SK-N-SH (cell line): ENCODE data around the gene RFX5. TPM values are rescaled to one million over a fixed set of nuclear protein-coding genes. Genes with fewer than 3 reads are reported as not detected.

ENCODE experiments used
- CTCF ChIA-PET: fragments of 300-600, 350-600 bp; formaldehyde crosslinking; extraction: SDS; loops from one replicate; lab custom pipeline; 2021; lab: Yijun Ruan, JAX
- POLR2A ChIA-PET: fragments of 350-600 bp; sonication (Branson Sonifier 250); formaldehyde crosslinking; extraction: SDS; loops from one replicate; lab custom pipeline; 2020; ENCODE audit warnings: antibody characterized with exemption, inconsistent platforms; lab: Yijun Ruan, JAX
- DNase-seq: peaks from one replicate; pipeline ENCODE4 v3.0.0; 2012
- H2AFZ ChIP-seq: fragments of 200-600 bp; sonication (generic); 2 replicates; pipeline ENCODE4 v1.8.1; 2016; ENCODE audit warnings: antibody characterized with exemption, mild to moderate bottlenecking, low read depth
- H3F3A ChIP-seq: fragments of 200-600 bp; sonication (generic); replicated peaks from 2 replicates; pipeline ENCODE3; 2016; ENCODE audit warnings: antibody characterized with exemption, mild to moderate bottlenecking; ENCODE audit not compliant: insufficient read depth
- H3K27ac ChIP-seq, 2 experiments: fragments of 200-500 bp in 1 of 2; fragments of 200-600 bp in 1 of 2; sonication (Bioruptor generic) in 1 of 2; sonication (generic), shearing (Covaris generic) in 1 of 2; 2 replicates each; pipeline versions ENCODE4 v1.5.1 to v1.6.1; 2014 to 2016; ENCODE audit warnings: low read depth in 2 of 2, inconsistent platforms in 1 of 2, low read length in 1 of 2, mild to moderate bottlenecking in 1 of 2, mixed read lengths in 1 of 2
- H3K27me3 ChIP-seq: fragments of 200-600 bp; sonication (generic), shearing (Covaris generic); 2 replicates; pipeline ENCODE4 v1.6.1; 2016; ENCODE audit warnings: mixed run types; ENCODE audit not compliant: insufficient read depth
- H3K36me3 ChIP-seq, 2 experiments: fragments of 200-500 bp in 1 of 2; fragments of 200-600 bp in 1 of 2; sonication (Bioruptor generic) in 1 of 2; sonication (generic) in 1 of 2; replicated peaks in 1 of 2; 2 replicates each; pipeline versions ENCODE3 to v1.5.1; 2014 to 2016; ENCODE audit warnings: low read length in 1 of 2, mild to moderate bottlenecking in 1 of 2; ENCODE audit not compliant: insufficient read depth in 2 of 2, control insufficient read depth in 1 of 2
- H3K4me1 ChIP-seq, 2 experiments: fragments of 200-500 bp in 1 of 2; fragments of 200-600 bp in 1 of 2; sonication (Bioruptor generic) in 1 of 2; sonication (generic), shearing (Covaris generic) in 1 of 2; 2 replicates each; pipeline versions ENCODE4 v1.5.1 to v1.6.1; 2014 to 2016; ENCODE audit warnings: low read depth in 1 of 2, low read length in 1 of 2, mixed run types in 1 of 2; ENCODE audit not compliant: insufficient read depth in 2 of 2, control insufficient read depth in 1 of 2
- H3K4me2 ChIP-seq: fragments of 200-600 bp; sonication (generic), shearing (Covaris generic); 2 replicates; pipeline ENCODE4 v1.6.1; 2017; ENCODE audit warnings: mixed run types
- H3K4me3 ChIP-seq, 2 experiments: fragments of 200-500 bp in 1 of 2; fragments of 200-600 bp in 1 of 2; sonication (Bioruptor generic) in 1 of 2; sonication (generic), shearing (Covaris generic) in 1 of 2; 2 replicates each; pipeline versions ENCODE4 v1.5.1 to v1.8.1; 2014 to 2016; ENCODE audit warnings: low read depth in 2 of 2, inconsistent platforms in 1 of 2, low read length in 1 of 2, mild to moderate bottlenecking in 1 of 2, mixed read lengths in 1 of 2, moderate library complexity in 1 of 2
- H3K79me2 ChIP-seq: fragments of 200-600 bp; sonication (generic); 2 replicates; pipeline ENCODE4 v1.8.1; 2017; ENCODE audit warnings: mild to moderate bottlenecking; ENCODE audit not compliant: insufficient read depth
- H3K9ac ChIP-seq: fragments of 200-600 bp; sonication (generic); 2 replicates; pipeline ENCODE4 v1.6.1; 2017; ENCODE audit warnings: mixed run types
- H3K9me2 ChIP-seq: fragments of 200-600 bp; sonication (generic); 2 replicates; pipeline ENCODE4 v1.6.1; 2017; ENCODE audit warnings: mixed run types
- H3K9me3 ChIP-seq: fragments of 200-600 bp; sonication (generic); 2 replicates; pipeline ENCODE4 v1.6.1; 2017; ENCODE audit warnings: mixed run types, mild to moderate bottlenecking, moderate library complexity
- H4K20me1 ChIP-seq: fragments of 200-600 bp; sonication (generic); 2 replicates; pipeline ENCODE4 v1.6.1; 2017; ENCODE audit warnings: mild to moderate bottlenecking, mixed run types; ENCODE audit not compliant: insufficient read depth
- CTCF ChIP-seq: fragments of 200-600 bp; sonication (generic); IDR thresholded peaks from 2 replicates; pipeline ENCODE4 v1.6.1; 2017; ENCODE audit warnings: antibody characterized with exemption, mild to moderate bottlenecking, moderate library complexity
- ELF1 ChIP-seq: IDR thresholded peaks from 2 replicates; pipeline ENCODE4 v1.4.0; 2012
- GABPA ChIP-seq: IDR thresholded peaks from 2 replicates; pipeline ENCODE4 v1.4.0; 2012; ENCODE audit warnings: low read depth, mild to moderate bottlenecking
- JUND ChIP-seq: IDR thresholded peaks from 2 replicates; pipeline ENCODE4 v1.4.0; 2012
- MEF2A ChIP-seq: IDR thresholded peaks from 2 replicates; pipeline ENCODE4 v1.4.0; 2012; ENCODE audit warnings: low read depth, borderline replicate concordance
- MXI1 ChIP-seq: IDR thresholded peaks from 2 replicates; pipeline ENCODE4 v1.6.1; 2012; ENCODE audit warnings: mild to moderate bottlenecking, low read depth, low read length, improper control_type of control experiment
- RAD21 ChIP-seq: IDR thresholded peaks from 2 replicates; pipeline ENCODE4 v1.6.1; 2012; ENCODE audit warnings: mild to moderate bottlenecking, low read length
- REST ChIP-seq: IDR thresholded peaks from 2 replicates; pipeline ENCODE4 v1.6.1; 2012; ENCODE audit warnings: mild to moderate bottlenecking, low read depth, low read length, moderate library complexity
- RFX5 ChIP-seq: IDR thresholded peaks from 2 replicates; pipeline ENCODE4 v1.6.1; 2012; ENCODE audit warnings: mild to moderate bottlenecking, improper control_type of control experiment, low read length
- SIN3A ChIP-seq: IDR thresholded peaks from 2 replicates; pipeline ENCODE4 v1.6.1; 2012; ENCODE audit warnings: low read depth, mild to moderate bottlenecking, low read length, moderate library complexity, borderline replicate concordance
- SMC3 ChIP-seq: IDR thresholded peaks from 2 replicates; pipeline ENCODE4 v1.6.1; 2012; ENCODE audit warnings: low read depth, low read length, improper control_type of control experiment
- TAF1 ChIP-seq: IDR thresholded peaks from 2 replicates; pipeline ENCODE4 v1.6.1; 2012; ENCODE audit warnings: low read depth, mild to moderate bottlenecking, low read length, moderate library complexity, borderline replicate concordance
- TCF12 ChIP-seq: IDR thresholded peaks from 2 replicates; pipeline ENCODE4 v1.4.0; 2012
- YY1 ChIP-seq: IDR thresholded peaks from 2 replicates; pipeline ENCODE4 v1.4.0; 2012; ENCODE audit warnings: low read depth, mild to moderate bottlenecking
- ZBTB33 ChIP-seq: IDR thresholded peaks from 2 replicates; pipeline ENCODE4 v1.4.0; 2012; ENCODE audit warnings: low read depth, borderline replicate concordance
- WGBS: methylation state at CpG from one replicate; pipeline ENCODE4 v1.1.6; 2017; ENCODE audit warnings: low lambda C conversion rate; 5-methylcytosine and 5-hydroxymethylcytosine counted together
- polyA plus RNA-seq, 3 experiments: library from polyadenylated mRNA; depleted of rRNA; stranded (reverse); fragments of >200 nt; gene quantifications; 2 replicates each; pipeline ENCODE4 v1.2.3, GENCODE V29; 2012

The RFX5 gene
- polyA plus RNA-seq, 1 of the 3 experiments (the other 2 are of a cell fraction) = 29.1 TPM

GRCh38 chr1:151362308-151363155 is 15.5 kb upstream of the RFX5 start:
- H2AFZ ChIP-seq = no peak overlapping the region
- H3K9me2 ChIP-seq = no peaks in the 10 kb centered on the region
- ChIA-PET POLR2A (no interaction called here), CTCF (interaction anchor here (0.8 to 1.7 kb wide), 2 partner anchors 22 kb away, joined by 4 to 10 read pairs; no protein-coding TSS in a partner anchor)
- H3K27me3 ChIP-seq = no peaks in the 10 kb centered on the region
- no peaks in the 10 kb centered on the region for H3F3A ChIP-seq
- H3K79me2 ChIP-seq = no peaks in the 10 kb centered on the region
- H3K4me1 ChIP-seq = no peaks in the 10 kb centered on the region
- WGBS = 50% methylated on average over 2 of the region's 3 CpGs
- no peak for DNase-seq
- no peak overlapping the region for H3K9ac ChIP-seq
- TF ChIP-seq GABPA (no peak), MEF2A (no peak), SMC3 (no peak), JUND (no peak), TAF1 (no peak), RFX5 (no peak)
- no peak overlapping the region for H3K27ac ChIP-seq
- no peaks in the 10 kb centered on the region for H3K36me3 ChIP-seq
- no peak overlapping the region for H3K4me3 ChIP-seq
- H4K20me1 ChIP-seq = no peaks in the 10 kb centered on the region
- peaks cover 7% of the 10 kb centered on the region; the same call in 1 of the 2 replicates for H3K9me3 ChIP-seq
- no peak overlapping the region for H3K4me2 ChIP-seq

GRCh38 chr1:151361883-151362282 is 14.8 kb upstream of the RFX5 start:
- Histone ChIP-seq H3K4me3 (no peak overlapping the region), H3K4me2 (no peak overlapping the region)
- CTCF ChIA-PET = interaction anchor here (1.0 to 1.7 kb wide), 2 partner anchors 9 to 21 kb away, joined by 3 to 10 read pairs; no protein-coding TSS in a partner anchor

More at GRCh38 chr1:151361883-151362282, 14.8 kb upstream of the RFX5 start:
- no peak overlapping the region for H3K27ac ChIP-seq
- peaks cover 7% of the 10 kb centered on the region; the same call in 1 of the 2 replicates for H3K9me3 ChIP-seq
- H3K9ac ChIP-seq = no peak overlapping the region
- no peaks in the 10 kb centered on the region for H3K27me3 ChIP-seq
- no peaks in the 10 kb centered on the region for H3K79me2 ChIP-seq
- H3K9me2 ChIP-seq = no peaks in the 10 kb centered on the region
- TF ChIP-seq YY1 (no peak), ELF1 (no peak), ZBTB33 (no peak), RFX5 (no peak), REST (no peak), GABPA (no peak), RAD21 (no peak), CTCF (no peak), TAF1 (no peak), MXI1 (no peak), SIN3A (no peak), TCF12 (no peak)
- no peak overlapping the region for H2AFZ ChIP-seq
- no peaks in the 10 kb centered on the region for H4K20me1 ChIP-seq
- H3K36me3 ChIP-seq = no peaks in the 10 kb centered on the region
- no peaks in the 10 kb centered on the region for H3K4me1 ChIP-seq
- H3F3A ChIP-seq = no peaks in the 10 kb centered on the region
- POLR2A ChIA-PET = no interaction called here
- DNase-seq = no peak
